HG03460 (cell line): ENCODE measurements around the gene SPTLC1.
A peak's percentile ranks its signal among the peaks of the same experiment; 100 is the strongest.

Experiments used
- ATAC-seq: cut with Tn5 transposase; IDR thresholded peaks from one replicate; pipeline ENCODE4 v1.9.1; 2021; ENCODE audit not compliant: unreplicated experiment

SPTLC1 gene

DNA sequence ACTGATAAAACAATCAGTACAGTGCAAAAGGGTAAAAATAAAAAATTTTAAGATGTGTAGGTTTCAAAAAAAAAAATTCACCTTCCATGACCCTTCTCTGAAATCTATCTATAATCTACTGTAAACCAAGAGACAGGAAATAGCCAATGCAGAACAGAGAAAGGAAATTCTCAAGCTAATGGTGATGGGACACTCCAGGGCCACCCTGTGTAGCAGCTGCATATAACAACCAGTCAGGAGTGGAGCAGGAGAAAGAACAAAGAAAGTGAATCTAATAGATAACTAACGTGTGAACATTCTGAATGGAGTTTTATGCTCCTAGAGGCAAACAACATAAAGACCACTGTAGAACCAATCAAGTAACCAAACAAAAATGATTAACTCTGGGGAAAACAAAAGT, 16.6 kb downstream of the SPTLC1 start:
- peak; percentile 82 for ATAC-seq

DNA sequence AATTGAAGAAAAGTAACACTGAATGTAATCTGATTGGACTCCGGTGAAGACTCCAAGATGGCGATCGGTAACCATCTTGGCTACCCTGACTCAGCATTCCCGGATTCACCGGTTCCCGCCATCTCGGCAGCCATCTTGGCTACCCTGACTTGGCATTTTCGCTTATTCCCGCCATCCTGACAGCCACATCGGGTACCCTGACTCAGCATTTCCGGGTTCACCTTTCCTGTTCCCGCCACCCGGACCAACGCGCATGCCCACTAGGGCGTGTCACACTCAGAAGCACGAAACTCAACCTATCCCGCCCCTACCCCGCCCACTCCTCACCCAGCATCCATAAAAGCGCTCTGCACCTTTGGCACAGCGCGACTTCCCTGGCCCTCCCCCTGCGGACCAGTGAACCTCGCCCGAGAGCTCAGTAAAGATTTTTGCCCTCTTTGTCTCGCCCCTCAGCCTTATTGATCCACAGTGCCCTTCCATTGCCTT, 17.2 kb downstream of the SPTLC1 start:
- ATAC-seq = no peak

DNA sequence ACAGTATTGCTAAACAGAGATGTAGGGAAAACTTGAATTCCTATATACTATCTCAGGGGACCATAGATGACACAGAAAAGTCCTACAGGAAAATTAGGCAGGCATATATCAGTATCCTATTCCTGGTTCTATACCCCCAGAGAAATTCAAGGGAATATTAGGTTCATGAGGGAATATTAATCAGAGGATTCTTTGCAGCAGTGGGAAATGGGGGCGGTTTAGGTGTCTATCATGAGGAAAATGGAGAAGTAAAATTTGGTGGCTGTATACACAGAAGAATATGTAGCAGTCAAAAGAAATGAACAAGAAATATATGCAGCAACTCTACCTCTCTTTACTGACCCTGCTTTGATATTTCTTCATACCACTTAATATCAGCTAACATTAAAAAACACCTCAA, 20.0 kb downstream of the SPTLC1 start:
- no peak for ATAC-seq

DNA sequence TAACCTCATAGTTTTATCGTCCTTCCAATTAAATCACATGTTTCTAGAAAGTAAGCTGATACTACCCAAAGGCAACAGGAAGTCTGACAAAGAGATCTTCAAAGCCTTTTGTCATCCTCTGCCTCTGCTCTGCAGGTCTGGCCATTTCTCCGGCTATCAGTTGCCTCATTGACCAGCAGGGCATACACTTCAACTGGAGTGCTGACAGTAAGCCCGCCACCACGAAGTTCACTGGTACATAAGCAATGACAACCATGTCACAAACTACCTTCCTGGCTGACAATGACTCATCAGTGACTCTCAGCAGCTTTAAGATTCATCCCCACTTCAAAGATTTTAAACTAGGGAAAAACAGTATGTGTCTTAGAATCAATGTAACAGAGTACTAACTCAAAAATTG, 20.6 kb downstream of the SPTLC1 start:
- no peak for ATAC-seq

DNA sequence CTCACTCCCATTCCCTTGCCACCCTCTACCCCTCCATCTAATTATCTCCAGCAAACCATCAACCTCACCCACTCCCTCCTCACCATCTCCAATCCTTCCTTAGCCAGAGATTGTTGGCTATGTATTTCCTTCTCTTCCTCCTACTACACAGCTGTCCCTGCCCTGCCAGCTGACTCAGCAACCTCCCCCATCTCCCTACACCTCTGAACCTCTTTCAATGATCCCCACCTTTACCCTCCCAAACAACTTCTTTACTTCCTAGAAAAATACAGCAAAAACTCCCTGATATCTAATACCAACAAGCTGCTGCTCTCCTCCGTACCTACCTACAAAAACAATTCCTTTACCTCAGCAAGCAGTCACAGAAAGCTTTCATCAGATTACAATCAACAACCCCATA, 37.3 kb downstream of the SPTLC1 start:
- no peak for ATAC-seq

DNA sequence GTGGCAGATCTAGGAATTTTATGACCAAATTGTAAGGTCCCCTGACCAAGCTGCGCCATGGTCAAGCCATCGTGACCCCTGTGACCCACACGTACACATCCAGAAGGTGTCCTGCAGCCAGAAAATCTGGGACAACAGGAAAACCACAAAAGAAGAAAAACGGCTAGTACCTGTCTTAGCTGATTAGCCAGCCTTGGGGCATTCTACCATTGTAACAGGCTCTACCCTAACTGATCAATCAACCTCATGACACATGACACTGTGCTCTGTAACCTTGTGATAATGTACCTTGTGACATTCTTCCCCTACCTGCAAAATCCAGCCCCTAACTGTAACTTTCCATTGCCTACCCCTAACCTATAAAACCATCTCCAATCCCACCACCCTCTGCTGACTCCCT, 43.6 kb downstream of the SPTLC1 start:
- no peak for ATAC-seq

DNA sequence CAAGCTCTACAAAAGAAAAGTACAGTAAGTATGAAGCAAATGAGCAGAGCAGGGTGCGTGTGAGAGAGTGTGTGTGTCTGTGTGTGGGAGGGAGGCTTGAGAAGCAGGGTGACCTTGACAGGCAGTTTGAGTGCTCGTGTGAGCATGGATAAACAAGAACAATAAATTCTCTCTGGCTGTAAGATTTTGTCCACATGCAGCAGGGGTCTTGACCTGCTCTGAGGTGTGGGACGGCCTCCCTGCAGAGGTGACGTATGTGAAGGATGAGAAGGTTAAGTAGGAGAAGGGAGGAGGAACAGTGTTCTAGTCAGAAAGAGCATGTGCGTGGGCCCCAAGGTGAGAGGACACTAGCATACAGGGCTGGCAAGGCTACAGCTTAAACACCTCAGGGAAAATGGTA, 49.0 kb downstream of the SPTLC1 start:
- ATAC-seq = no peak

DNA sequence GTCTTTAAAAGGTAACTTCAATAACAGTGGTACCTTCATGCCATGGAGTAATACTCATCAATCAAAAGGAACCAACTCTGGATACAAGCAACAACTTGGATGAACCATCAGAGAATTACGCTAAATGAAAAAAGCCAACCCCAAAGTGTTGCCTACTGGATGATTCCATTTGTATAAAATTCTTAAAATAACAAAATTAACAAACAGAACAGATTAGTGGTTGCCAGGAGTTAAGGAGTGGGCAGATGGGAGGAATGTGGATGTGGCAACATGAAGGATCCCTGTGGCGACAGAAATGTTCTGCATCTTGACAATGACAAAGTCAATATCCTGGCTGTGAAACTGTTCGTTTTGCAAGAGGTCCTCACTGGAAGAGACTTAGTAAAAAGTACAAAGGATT, 50.5 kb downstream of the SPTLC1 start:
- no peak for ATAC-seq

DNA sequence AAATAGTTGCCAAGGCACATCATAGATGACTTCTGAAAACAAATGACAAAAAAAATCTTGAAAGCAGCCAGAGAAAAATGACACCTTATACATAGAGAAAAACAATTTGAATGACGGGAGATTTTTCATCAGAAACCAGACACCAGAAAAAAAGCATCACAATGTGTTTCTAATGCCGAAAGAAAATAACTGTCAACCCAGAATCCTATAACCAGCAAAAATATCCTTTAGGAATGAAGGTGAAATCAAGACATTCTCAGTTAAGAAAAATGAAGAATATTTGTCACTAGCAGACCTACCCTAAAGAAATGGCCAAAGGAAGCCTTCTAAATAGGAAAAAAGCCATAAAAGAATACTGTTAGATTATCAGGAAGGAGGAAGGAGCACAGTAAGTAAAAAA, 54.0 kb downstream of the SPTLC1 start:
- ATAC-seq = no peak

DNA sequence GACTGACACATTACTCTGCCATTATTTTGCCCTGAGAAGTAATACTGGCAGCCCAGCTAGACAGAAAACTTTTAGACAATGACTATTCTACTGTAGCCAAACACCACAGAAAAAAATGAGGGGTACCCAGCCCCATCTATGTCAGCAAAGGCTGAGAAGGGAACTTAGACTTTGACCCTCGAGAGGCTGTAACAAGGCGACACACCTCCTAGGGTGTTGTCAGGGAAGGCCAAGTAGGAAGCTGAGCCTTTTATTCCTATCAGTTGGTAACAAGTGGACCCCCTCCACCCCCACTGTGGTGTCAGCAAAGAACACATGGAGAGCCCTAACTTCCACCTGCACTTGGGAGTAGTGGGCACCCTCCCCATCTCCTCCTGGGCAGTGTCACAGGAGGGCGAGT, 55.6 kb downstream of the SPTLC1 start:
- no peak for ATAC-seq

DNA sequence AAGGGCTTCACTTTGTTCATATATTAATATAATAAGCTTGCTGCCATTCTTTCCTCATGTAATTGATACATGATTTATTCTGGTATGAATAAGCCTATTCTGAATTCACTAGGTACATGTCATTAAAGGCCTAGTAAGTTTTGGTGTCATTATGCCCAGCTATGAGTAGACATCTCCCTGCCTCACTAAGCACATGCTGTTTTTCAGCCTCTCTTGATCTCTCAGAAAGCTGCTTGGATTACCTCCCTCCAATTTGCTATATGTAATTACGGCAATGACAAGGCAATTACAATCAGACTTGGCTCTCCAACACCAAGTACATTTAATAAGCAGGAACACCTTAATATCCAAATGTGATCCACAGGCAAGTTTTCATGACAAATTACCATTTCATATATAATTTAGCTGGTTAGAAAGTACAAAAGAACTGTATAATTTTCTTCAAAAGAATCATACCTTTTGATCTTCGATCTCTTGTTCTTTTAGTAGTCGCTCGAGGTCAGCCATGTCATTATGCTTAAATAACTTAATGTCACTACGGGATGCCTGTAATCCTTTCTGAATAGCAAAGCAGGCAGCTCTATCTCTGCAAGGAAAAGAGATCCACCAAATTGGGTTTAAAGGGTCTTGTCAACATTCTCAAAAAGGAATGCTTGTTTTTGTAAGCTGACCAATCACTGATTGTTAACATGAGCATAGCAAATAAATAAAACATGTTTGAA, 56.3 kb downstream of the SPTLC1 start:
- no peak for ATAC-seq

DNA sequence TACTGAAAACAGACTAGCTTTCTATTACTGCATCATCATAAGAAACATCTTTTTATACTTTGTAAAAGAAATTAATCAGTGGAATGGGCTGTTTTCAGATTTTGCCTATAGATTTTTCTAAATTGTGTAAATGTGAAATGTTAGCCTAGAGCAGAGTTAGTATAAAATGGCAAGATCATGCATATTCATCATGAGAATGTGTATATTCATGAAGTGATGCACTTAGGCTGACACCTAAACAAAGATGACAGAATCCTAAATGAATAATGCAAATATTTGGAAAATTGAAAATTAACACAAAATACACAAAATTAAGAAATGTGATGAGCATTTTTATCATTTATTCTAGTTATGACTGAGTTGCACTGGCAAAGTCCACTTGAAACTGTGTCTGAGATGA, 57.2 kb downstream of the SPTLC1 start:
- no peak for ATAC-seq

DNA sequence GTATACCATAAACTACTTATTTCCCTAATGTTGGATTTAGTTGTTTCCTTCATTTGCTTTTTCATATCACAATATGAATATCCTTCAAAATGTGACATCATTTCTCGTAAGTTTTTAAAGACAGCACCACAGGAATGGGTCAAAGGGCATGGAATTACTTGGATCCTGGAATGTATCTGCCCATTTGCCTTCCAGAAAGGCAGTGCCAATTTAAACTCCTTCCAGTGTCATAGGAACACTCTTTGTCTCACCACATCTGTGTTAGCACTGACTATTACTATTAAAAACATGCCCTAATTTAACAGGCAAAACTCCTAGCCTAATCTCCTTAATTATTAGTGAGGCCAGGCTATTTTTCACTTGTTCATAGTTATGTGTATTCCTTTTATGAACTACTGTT, 58.0 kb downstream of the SPTLC1 start:
- ATAC-seq = no peak

DNA sequence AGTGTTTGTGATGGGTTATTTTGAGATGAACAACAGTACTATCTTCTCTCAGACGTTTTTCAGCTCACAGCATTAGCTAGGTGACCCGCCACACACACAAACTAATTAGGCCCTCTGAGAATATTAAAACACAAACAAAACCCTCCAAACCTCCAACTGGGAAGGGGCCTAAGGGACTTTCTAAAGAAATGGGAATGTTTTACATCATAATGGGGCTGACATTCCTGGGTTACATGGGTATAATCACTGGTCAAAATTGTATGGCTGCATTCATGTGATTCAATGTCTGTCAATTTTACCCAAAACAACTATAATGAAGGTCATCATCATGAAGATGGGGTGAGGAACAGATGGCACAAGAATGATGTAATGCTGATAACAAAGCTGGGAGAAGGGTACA, 59.6 kb downstream of the SPTLC1 start:
- no peak for ATAC-seq

DNA sequence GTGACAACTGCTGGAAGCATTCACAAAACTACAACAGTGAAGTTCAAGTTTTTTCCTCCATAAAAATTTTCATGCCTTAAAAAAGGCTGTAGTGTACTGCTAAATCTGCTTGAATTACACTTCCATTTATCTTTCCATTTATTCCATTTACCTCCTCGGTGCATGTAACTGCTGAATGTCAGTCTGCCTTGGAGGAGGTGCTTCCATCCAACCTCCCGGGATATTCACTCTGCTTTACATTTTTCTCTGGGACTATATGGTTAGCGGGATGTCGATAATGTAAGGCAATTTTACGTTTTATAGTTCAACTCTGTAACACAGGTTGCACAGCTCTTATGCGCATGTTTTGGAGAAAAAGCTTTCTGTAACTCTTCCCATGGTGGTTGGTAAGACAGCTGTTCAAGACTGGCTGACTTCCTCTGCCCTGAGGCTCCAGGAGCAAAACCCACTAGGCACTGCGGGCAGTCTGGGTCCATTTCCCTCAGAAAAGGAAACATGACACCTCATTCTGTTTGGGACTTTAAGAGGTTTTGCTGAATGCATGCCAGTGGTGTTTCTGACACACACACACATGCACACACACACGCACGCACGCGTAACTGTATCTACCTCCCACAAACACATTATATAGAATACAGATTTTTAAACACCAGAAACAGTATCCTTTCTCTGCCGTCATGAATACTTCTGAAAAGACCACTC, 66.1 kb downstream of the SPTLC1 start:
- ATAC-seq = no peak

DNA sequence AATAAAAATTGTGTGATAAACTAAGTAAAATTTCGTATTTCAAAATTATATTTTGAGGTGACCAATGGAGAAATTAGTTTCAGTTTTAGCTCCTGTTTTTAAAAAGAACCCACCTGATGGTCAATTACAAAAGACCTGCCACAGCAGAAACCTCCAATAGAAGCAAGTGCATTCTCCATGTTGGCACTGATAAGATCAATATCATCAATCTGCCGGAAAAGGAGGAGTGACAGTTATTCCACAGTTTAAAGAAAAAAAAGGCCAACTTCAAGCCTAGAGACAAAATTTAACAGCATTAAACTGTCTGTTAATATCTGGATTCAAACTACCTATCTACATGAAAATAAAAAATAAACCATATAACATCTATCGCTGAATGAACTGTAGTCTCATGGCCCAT, 67.7 kb downstream of the SPTLC1 start:
- ATAC-seq = no peak

DNA sequence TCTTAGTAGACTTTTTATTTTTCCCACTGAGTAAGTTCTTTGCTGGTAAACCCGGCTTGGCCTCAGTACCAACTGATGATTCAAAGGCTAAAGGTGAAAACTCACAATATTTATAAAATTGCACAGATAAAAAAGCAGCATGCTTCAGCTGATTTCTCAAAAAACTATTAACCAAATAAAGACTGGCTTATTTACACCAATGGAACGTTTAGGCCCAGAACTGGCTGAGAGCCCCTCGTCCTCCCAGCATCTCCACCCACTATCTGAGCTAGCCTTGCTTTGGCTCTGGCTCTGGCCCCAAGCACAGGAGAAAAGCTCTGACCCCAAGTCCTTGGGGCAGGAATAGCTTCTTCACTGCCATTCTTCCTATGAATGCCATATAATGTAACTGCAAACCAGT, 68.5 kb downstream of the SPTLC1 start:
- ATAC-seq = no peak

DNA sequence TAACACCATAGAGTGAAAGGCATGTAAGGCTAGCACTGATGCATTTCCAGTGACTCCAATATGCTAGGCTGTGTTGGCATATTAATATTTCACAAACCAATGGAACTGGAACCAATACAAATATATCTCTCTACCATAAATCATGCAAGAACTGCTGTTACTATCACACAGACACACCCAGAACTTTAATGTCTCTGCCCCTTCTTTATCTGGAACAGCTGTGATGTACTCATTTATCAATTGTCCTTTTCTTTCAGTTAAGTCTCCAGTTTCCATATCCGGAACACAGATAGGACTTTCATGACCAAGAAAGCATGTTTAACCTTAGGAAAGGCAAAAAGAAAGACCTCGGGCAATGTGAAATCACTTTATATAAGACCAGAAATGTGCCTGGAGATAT, 70.3 kb downstream of the SPTLC1 start:
- no peak for ATAC-seq

DNA sequence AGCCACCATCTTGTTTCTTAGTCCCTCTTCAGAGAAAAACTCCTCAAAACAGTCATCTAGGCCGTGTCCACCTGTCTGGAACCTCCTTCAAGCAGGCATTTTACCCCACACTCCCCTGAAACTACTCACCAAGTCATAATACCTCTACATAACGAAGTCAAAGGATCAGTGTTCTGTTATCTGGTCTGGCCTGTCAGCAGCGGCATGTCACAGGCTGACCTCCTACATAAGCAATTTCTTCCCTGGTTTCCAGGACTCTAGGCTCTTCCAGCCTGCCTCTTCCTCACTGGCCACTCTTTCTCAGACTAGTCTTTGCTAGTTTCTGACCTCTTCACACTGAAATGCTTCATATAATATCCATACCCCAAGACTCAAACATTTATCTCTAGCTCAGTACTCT, 72.2 kb downstream of the SPTLC1 start:
- no peak for ATAC-seq

DNA sequence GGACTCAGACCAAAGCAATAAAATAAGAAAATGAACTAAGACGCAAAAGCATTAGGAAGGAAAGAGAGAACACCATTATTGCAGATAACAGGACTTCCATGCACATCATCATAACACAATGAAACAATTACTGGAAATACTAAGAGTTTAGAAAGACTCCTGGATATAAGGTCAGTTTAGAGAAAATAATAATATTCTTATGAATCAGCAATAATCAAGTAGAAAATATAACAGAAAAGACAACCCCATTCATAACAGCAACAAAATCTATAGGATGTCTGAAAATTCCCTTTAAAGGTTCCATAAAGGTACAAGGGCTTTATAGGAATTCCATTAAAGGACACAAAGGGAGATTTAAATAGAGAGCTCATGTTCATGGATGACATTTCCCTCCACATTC, 73.0 kb downstream of the SPTLC1 start:
- no peak for ATAC-seq

DNA sequence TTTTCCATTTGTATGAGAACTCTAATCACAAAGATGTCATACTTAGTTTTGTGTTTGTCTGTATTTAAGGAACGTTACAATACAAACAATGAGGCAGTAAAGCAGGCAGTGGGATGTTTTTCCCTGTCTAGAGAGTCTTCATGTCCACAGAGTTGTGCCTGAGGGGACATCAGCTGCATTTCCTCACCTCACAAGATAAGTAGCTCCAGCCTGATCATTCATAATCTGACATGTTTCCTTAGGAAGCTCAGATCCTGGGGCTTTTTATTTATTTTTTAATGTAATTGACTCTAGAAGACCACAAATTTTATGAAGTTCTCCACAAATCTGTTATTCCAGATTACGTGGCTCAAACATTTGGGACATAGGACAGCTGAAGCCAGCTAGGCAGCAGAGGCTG, 78.5 kb downstream of the SPTLC1 start:
- no peak for ATAC-seq

DNA sequence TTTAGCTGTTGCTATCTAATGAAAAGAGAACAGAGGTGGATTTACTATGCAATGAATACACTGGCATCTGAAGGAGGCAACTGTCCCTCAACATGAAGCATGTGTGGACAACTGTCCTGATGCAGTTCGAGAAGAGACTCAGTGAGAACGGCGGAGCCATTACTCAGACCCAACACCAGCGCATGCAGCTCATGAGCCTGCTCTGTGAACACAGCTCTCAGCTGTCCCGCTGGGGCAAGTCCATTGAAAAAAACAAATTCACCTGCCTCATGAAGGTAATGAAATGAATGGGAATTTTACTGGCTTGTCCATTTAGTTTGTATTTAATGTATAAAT, 78.8 kb downstream of the SPTLC1 start:
- ATAC-seq = no peak
